CD4-positive, alpha-beta T cell treated with Interleukin-4 for 4 hours (primary cell): ENCODE measurements around the gene PIMREG.
"Not testable (repeated sequence)": the region's sequence is repeated elsewhere in the genome, so short reads cannot be mapped to it uniquely, and the experiment has no call there.

Experiments used
- DNase-seq: peaks from one replicate; pipeline ENCODE4 v3.0.0-alpha.2; 2020

The PIMREG gene

GRCh38 chr17:6479622-6480302 is 35.5 kb downstream of the PIMREG start:
- DNase-seq = no peak

DNA sequence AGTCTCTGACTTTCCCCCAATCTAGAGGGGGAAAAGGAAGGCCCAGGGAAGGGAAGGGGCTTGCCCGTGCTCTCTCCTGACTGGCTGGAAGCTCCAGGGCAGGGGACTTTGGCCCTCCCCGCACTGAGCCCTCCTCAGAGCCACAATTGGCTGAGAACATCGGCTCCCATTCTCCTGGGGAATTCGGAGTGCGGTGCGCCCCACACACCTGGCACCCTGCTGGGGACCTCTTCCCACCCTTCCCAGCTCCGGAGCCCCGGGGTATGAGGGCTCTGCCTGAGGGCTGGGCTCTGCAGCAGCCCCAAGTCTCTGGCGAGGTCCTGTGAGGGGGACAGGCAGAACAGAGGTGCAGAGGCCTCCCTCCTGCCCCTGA is 36.0 kb downstream of the PIMREG start:
- no peak for DNase-seq

DNA sequence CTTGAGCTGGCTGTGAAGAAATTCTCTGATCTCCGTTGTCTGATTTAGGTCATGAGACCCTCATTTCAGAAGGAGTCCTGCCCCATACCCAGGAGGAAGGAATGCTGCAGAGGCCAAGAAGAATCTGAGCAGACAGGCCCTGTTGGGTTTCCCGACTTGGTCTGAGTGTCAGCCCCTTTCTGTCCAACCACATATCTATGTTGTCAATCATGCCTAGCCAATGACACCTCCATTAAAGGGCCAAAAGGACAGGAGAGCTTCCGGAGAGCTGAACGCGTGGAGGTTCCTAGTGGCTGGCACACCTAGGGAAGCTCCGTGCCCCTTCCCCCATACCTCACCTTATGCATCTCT is 37.8 kb downstream of the PIMREG start:
- no peak for DNase-seq

- DNase-seq = not testable (repeated sequence)
Observed at GRCh38 chr17:6482796-6483195, 38.5 kb downstream of the PIMREG start.

DNA sequence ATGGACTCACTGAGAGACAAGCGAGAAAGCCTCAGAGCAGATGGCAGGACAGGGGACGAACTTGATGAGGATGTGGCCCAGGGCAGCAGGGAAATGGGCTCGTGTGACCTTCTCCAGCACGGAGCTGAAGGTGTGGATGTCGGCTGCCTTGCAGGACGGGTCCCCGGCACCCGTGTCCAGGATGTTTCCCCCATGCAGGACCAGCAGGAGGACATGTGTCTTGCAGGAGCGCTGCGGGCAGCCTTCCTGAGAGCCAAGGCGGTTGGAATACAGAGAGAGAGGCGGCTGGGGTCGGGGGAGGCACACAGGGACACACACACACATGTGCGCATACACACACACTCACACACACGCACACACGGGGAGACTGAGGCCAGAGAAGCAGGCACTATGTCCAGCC is 39.3 kb downstream of the PIMREG start:
- DNase-seq = no peak

DNA sequence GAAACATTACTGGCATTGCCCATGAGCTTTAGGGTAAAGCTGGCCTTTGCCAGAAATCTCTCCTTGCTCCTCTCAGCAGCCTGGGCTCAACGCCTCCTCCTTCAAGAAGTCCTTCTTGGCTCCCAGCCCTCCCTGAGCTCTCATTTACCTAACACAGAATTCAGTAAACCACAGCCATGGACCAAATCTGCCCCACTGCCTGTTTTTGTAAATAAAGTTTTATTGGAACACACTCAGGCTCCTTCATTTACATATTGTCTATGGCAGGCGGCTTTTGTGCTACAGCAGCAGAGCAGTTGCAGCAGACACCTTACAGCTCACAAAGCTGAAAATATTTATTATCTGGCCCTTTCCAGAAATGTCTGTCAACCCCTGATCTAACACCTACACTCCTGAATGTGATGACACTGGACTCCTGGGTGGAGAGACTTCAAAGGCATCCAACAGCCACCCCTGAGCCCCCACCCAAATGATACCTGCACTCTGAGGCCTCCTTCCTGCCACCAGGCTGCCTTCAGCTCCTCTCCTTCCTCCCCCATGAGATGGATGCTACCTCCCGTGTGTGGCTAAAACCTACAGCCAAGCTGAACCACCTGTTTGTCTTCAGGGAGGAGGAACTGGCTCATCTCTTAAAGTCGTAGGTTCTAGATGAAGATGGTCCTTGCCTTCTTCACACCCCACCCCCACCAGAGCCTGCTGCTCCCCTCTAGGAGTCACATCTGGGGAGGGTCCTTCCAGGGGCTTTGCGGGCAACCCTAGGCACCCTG is 41.6 kb downstream of the PIMREG start:
- DNase-seq = no peak

DNA sequence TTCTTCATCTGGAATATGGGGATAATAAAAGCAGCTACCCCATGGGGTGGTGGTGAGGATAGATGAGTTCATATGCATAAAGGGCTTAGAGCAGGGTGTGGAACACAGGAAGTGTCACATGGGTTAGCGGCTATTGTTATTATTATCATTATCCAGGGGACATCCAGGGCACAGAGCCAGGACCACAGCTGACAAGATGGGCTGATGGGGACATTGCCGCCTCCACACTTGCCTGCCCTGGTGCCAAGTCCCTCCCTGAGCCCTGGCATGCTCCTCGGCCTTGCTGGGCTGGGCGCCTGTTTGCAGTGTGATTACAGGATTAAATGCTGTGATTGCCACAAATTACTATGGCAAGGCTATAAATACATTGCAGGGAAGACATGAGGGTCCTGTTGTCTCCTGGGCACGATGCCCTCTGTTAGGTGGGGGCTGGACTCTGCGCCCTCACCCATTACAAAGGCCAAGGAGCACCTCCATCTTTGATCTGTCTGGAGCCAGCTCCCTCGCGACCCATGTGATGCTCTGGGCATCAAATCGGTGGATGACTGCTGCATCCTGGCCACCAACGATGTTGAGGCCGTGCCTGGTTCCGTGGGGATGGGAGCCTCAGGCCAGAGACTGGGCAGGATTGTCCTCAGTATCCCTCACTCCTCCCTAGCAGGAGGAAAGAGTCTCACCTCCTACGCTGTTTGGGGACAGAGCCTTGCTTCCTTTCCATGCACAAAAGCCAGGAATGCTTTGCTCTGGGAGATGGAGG is 43.2 kb downstream of the PIMREG start:
- no peak for DNase-seq

GRCh38 chr17:6488008-6488539 is 43.8 kb downstream of the PIMREG start:
- DNase-seq = no peak

DNA sequence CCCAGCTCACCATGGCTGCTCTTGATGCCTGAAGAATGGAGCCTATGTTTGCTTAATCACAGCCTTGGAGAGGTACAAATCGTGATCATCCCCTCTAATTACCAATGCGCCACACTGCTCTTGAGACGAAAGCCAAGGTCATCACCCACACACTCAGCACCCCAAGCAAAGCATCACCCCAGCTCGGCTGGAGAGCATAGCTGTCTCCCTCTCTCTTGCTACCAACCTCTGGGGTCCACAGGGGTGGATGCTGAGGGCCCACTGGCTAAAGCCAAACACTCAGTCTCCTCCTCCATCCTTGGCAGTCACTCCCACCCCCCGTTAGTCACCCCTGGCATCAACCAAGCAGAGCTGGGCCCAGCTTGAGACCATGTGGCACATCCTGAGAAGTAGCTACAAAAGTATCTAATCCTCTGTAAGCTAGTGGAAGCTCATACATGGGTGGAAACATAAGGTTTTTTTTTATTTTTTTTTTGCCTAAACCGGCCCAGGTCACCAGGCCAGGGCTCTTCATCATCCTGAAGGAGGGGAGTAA is 44.8 kb downstream of the PIMREG start:
- DNase-seq = no peak

- no peak for DNase-seq
Observed at GRCh38 chr17:6491071-6491700, 46.9 kb downstream of the PIMREG start.

DNA sequence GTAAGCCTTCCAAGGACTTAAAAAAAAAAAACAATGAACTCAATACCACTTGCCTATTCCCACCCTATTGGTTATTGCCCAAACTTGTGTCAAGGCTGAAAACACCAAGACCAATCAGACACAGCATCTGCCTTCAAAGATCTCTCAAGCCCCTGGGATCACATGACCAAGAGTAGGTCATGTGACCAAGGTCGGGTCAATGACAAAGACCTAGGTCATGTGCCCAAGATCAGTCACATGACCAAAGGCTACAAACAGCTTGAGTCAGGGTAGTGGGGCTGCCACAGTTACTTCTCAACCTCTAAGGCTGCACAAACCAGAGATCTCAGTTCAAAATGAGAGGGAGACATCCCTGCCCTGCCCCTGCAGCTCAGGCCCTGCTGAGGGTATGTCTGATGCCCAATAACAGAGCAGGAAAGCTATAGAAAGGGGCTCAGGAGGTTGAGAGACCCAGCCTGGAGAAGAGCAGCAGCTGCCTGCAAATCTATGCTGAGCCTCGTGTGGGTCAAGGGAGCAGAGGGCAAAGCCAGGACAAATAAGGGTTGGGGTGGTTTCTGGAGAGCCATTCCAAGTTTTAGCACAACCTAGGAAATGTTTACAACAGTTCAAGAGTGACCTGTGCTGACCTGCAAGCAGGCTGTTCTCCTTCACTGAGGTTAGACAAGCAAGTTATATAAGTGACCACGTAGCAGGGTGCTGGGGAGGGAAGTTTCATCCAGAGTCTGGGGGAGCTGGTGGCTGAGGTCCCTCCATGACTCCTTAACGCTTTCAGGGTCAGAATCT is 48.8 kb downstream of the PIMREG start:
- DNase-seq = no peak

GRCh38 chr17:6494239-6494941 is 50.1 kb downstream of the PIMREG start:
- no peak for DNase-seq

DNA sequence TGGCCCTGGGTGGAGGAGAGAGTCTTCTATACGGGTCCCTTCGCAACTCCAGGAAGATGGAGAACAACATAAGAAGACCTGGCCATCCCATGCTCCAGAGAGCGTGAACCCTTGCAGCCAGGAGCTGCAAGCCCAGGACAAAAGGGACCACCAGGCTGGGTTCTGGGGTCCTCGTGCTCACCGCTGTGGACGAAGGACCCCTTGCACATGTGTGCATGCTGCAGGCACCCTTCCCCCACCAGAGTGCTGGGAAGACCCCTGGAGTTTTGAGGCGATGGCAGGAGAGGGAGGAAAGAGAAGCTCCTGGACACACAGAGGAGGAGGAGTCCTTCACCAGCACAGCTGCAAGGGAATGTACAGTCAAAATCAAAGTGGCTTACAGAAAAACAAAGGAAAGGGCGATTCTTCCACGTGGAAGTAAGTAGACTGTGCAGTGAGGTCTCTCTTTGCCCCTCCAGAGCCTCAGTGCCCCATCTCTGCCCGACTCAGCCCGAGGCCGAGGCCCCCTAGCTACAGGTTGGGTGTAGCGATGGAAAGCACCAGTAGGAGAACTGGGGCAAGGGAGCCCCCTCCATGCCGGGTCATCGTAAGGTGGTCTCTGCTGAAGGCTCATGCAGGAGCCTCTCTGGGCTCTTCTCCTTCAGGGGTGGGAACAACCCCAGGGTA is 51.3 kb downstream of the PIMREG start:
- no peak for DNase-seq

DNA sequence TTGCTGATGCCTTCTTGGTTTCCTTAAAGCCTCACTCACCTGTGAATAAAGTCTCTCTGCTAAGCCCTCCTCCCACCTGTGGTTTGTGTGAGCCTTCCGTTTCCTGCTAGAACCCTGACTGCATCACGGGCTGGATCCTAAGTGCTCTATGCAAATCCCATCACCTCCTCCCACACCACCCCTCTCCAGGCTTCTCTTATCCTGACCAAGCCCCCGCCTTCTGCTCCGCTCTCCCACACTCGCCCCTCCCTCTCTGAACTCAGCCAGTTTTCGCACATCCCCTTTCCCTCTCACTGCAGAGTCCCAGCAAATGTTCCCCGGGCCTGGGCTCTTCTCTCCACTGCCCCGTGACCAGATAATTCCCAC is 51.8 kb downstream of the PIMREG start:
- DNase-seq = no peak

DNA sequence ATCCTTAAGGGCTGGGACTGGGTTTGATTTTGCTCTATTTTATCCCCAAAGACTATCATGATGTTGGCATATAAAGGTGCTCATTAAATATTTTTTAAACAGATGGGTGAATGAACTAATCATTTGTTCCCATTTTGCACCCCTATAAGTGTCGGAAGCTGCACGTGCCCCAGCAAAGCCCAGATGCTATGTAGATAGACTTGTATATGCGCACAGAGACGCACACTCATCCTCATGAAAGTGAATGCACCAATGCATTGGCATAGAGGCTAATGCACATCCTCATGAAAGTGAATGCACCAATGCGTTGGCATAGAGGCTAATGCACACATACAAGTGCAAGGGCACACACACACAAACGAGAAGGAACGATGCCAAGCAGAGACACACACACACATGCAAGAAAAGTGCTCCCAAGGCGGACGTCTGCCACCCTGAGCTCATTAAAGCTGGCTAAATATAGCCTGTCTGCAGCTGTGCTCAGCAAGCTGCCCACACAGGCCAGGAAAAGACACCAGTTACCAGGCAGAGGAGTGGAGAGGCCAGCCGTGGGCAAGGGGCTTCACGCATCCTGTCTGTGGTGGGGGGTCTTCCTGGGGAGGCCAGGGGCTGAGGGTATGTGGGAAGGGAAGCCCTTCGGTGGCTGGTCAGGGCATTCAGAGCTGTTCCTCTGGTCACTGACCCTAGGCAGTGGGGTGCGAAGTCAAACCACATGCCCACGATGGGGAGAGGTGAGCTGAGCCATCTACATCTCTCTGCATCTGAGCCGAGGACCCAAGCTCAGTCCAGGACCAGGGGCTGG is 52.6 kb downstream of the PIMREG start:
- no peak for DNase-seq

- no peak for DNase-seq
Observed at GRCh38 chr17:6497496-6498221, 53.4 kb downstream of the PIMREG start.

GRCh38 chr17:6498356-6498755 is 54.1 kb downstream of the PIMREG start:
- DNase-seq = no peak

GRCh38 chr17:6498901-6499540 is 54.8 kb downstream of the PIMREG start:
- no peak for DNase-seq
